Heart right ventricle (tissue), 16 donors: Measurements from ENCODE around the gene TMEM86B. TPM values are rescaled to one million over a fixed set of nuclear protein-coding genes. Genes with fewer than 3 reads are reported as not detected.

ENCODE experiments used
- ATAC-seq, 8 donors: fragments of 200-7000 bp; cut with Tn5 transposase; one replicate each; pipeline ENCODE4 v1.9.1; 2020; ENCODE audit warnings: mild to moderate bottlenecking in 8 of 8, moderate library complexity in 8 of 8, moderate number of reproducible peaks in 1 of 8
- DNase-seq, 2 donors: peaks; one replicate each; pipeline ENCODE4 v3.0.0-alpha.2; 2020
- H3K27ac ChIP-seq, 10 donors: fragments of 200-600 bp; sonication (generic) in 2 of 10; one replicate each; pipeline versions ENCODE4 v1.5.0 to v1.8.0; 2020 to 2022; ENCODE audit warnings: mild to moderate bottlenecking in 3 of 10
- H3K27me3 ChIP-seq, 7 donors: fragments of 200-600 bp; one replicate each; pipeline ENCODE4 v1.8.0; 2021 to 2022; ENCODE audit warnings: mild to moderate bottlenecking in 2 of 7
- H3K36me3 ChIP-seq, 9 donors: fragments of 200-600 bp; sonication (generic) in 1 of 9; one replicate each; pipeline versions ENCODE4 v1.5.0 to v1.8.0; 2020 to 2022; ENCODE audit warnings: mild to moderate bottlenecking in 2 of 9
- H3K4me1 ChIP-seq, 9 donors: fragments of 200-600 bp; sonication (generic) in 1 of 9; one replicate each; pipeline versions ENCODE4 v1.5.0 to v1.8.0; 2020 to 2022; ENCODE audit warnings: mild to moderate bottlenecking in 4 of 9
- H3K4me3 ChIP-seq, 10 donors: fragments of 200-600 bp; sonication (generic) in 2 of 10; one replicate each; pipeline versions ENCODE4 v1.5.0 to v1.8.0; 2020 to 2022; ENCODE audit warnings: mild to moderate bottlenecking in 7 of 10, moderate library complexity in 2 of 10
- H3K9me3 ChIP-seq, 11 donors: fragments of 200-600 bp in 10 of 11; sonication (generic) in 2 of 11; one replicate each; pipeline versions ENCODE4 v1.5.0 to v1.8.0; 2013 to 2022; ENCODE audit warnings: mild to moderate bottlenecking in 2 of 11, control low read depth in 1 of 11, moderate library complexity in 1 of 11
- WGBS, 2 donors: extraction: QIAGEN DNeasy Blood & Tissue Kit; methylation state at CpG; one replicate each; pipeline ENCODE4 v1.1.7; 2013; ENCODE audit warnings: inconsistent platforms in 1 of 2; 5-methylcytosine and 5-hydroxymethylcytosine counted together
- intact Hi-C, 10 donors: fragments of 100-400 bp; cut with DNase I; formaldehyde crosslinking; loops; one replicate each; pipeline versions ENCODE4 v1.11.1 to v1.14.2; 2022
- polyA plus RNA-seq, 2 donors: library from polyadenylated mRNA; stranded (reverse); fragments of 200-250 nt; gene quantifications; one replicate each; pipeline ENCODE4 v1.2.3, GENCODE V29; 2013
- total RNA-seq, 10 donors: library from RNA; stranded (reverse); fragmentation: NEBNext Ultra II Directional in 3 of 10; extraction: Animal tissue kit (Norgen Biotek cat#: 25700) in 3 of 10; gene quantifications; one replicate each; pipeline versions ENCODE4 v1.2.1 to v1.2.4, GENCODE V29; 2021 to 2023
- TF ChIP-seq, protein P1 (sequence below), 9 donors: fragments of 200-600 bp; sonication (generic) in 2 of 9; IDR thresholded peaks; one replicate each; pipeline versions ENCODE4 v1.5.0 to v1.8.0; 2021 to 2022; ENCODE audit warnings: antibody characterized with exemption in 9 of 9, mild to moderate bottlenecking in 5 of 9, moderate library complexity in 1 of 9
- donor health status: Arrhythmogenic right ventricular cardiomyopathy.
- donor health status: ischemic (EF 13 %, LVEDD 7.1; RV severe dilation, severe dysfunction).
- donor health status: healthy with polysubstance abuse.
- donor health status: DM: no; HTN: yes; CAD: no.
- donor health status: DM: no; HTN: no; CAD: no.
- donor health status: ischemic (EF 25% LVEDD 6.9; RV normal size, moderate dysfunction).
- donor health status: ischemic (EF 25% LVEDD 5.7; RV mildly dilated, moderate dysfunction).
- donor health status: healthy.
- donor health status: DM: yes; HTN: yes; CAD: no.
- donor health status: Ischemic cardiomyopathy.
- donor health status: ischemic (EF 35%, LVEDD 5.7; RV mildly dilated, moderate dysfunction).
- donor health status: nonischemic (EF 11% LVEDD 7.7; RV severe dilation, severe dysfunction).
- donor health status: DM: yes; HTN: yes; CAD: no.
- donor health status: PGD.
- donor health status: ischemic (EF 29% LVEDD 5.4; RV normal size, mild dysfunction).
- donor health status: nonischemic (EF 23%, LVEDD 6.1; RV moderate dilation, normal function).

TMEM86B gene
- total and polyA plus RNA-seq, 12 donors, result 0.77 to 5.9 (median 2.0) TPM

DNA sequence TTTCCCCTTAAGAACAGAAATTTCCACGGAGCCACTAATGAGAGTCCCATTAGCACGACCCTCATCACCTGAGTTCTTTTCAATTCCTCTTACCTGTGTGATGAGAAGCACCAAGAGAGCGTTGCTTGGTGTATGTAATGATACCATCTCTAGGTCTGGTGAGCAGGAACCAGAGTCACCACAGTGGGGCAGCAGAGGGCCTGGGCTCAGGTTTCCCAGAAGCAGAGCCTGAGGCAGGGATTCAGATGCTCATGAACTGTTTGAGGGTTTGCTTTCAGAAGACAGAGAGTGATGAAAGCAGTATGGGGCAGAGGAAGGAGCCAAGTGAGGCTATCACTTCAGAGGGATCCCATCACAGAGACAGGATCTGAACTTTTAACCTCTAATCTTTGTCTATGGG, 16.1 kb downstream of the TMEM86B start:
- Histone ChIP-seq H3K36me3 (no peaks in the 10 kb centered on the region), H3K9me3 (peaks cover 0 to 16% (median 6%) of the 10 kb centered on the region in 11 donors), H3K27me3 (no peaks in the 10 kb centered on the region), H3K4me3 (no peak overlapping the region), H3K27ac (no peak overlapping the region), H3K4me1 (peaks cover 4 to 30% (median 17%) of the 10 kb centered on the region in 9 donors)
- TF ChIP-seq, protein P1, sequence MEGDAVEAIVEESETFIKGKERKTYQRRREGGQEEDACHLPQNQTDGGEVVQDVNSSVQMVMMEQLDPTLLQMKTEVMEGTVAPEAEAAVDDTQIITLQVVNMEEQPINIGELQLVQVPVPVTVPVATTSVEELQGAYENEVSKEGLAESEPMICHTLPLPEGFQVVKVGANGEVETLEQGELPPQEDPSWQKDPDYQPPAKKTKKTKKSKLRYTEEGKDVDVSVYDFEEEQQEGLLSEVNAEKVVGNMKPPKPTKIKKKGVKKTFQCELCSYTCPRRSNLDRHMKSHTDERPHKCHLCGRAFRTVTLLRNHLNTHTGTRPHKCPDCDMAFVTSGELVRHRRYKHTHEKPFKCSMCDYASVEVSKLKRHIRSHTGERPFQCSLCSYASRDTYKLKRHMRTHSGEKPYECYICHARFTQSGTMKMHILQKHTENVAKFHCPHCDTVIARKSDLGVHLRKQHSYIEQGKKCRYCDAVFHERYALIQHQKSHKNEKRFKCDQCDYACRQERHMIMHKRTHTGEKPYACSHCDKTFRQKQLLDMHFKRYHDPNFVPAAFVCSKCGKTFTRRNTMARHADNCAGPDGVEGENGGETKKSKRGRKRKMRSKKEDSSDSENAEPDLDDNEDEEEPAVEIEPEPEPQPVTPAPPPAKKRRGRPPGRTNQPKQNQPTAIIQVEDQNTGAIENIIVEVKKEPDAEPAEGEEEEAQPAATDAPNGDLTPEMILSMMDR (IDR thresholded peaks at IDR 0.05), result peak in 3 of 9 donors; percentile 13 to 38 (median 15)
- DNase-seq (no peak), ATAC-seq (no peak)
- WGBS, 2 donors, result 80 to 87% methylated on average over 3 of the region's 3 CpGs
- intact Hi-C loops, result no loop called here

DNA sequence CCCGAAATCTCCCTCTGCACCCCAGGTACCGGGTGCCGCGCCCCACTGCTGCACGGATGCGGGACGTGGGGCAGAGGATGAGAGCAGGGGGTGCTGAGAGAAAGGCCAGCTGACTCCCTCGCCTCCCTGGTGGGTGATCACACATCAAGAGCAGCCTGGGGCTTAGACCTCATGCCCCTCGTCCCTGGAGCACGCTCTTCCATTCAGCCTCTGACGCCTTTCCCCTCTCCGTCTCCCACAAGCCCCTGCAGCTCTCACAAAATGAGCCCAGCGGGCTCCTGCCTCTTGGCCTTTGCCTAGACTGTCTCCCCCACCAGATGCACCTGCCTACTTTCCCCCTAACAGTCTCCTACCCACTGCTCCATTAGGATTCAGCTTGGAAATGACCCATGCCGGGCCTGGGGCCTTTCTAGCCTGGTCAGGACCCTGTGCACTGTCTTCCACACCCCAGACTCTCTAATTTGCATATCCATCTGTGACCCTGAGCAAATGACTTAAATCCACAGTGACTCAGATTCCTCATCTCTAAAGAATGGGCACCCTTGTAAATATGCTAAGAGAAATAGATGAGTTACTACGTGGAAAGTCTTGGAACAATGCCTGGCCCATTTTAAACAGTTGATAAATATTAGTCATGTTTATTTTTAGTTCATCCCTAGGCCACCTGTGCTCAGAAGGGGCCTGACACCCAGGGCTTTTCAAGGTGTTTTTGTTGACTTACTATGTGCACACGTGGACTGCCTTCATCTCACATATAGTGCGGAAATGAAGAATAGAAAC, 18.7 kb downstream of the TMEM86B start:
- Histone ChIP-seq H3K4me3 (no peak overlapping the region), H3K36me3 (no peaks in the 10 kb centered on the region), H3K4me1 (peaks cover 0 to 29% (median 13%) of the 10 kb centered on the region in 9 donors), H3K9me3 (peaks cover 0 to 16% (median 6%) of the 10 kb centered on the region in 11 donors), H3K27ac (peak overlapping the region in 5 of 10 donors; percentile 26 to 69 (median 52)), H3K27me3 (peaks cover 0 to 4% (median 0%) of the 10 kb centered on the region in 7 donors)
- TF ChIP-seq, protein P1 (IDR thresholded peaks at IDR 0.05), result no peak
- DNase-seq (no peak), ATAC-seq (peak; percentile 16 to 78 (median 53))
- intact Hi-C loops, result no loop called here
- 64 to 67% methylated on average over 17 of the region's 17 CpGs for WGBS, 2 donors

DNA sequence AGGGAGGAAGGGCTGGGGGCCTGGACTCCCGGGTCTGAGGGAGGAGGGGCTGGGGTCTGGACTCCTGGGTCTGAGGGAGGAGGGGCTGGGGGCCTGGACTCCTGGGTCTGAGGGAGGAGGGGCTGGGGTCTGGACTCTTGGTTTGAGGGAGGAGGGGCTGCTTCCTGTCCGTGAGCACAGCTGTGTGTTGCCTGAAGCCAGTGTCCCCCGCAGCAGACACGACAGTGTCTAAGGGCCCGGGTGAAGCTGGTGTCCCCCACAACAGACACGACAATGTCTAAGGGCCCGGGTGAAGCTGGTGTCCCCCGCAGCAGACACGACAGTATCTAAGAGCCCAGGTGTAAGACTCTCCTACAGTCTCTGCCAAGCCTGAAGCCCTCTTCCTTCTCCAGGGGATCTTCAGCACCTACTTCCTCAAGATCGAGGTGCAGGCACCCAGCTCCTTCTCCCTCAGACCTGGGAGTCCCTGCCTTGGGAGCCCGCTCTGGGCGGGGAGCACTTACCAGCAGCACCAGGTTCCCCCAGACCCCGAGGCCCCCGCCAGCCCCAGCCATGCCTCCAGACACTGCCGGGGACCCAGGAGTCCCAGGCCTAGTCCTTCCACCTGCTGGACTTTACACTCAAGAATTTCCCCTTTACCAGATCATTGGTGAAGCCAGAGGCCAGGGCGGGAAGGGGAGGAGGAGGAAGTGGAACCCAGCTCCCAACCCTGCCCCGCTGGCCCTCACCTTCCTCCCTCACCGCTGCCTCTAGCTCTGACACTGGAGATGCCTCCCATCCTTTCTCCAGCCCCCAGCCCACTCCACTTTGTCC, 19.5 kb downstream of the TMEM86B start, which contains the start of gene PTPRH:
Gene PTPRH (minus strand): TSS at position 622 of the 813 bp plus-strand sequence. CDS start 68 bp downstream, at position 554.
- TF ChIP-seq, protein P1 (IDR thresholded peaks at IDR 0.05), result no peak
- H3K4me3 ChIP-seq, result no peak within 1 kb of the TSS
- peaks cover 0 to 29% (median 13%) of the 10 kb centered on the region in 9 donors for H3K4me1 ChIP-seq
- intact Hi-C loops, result no loop called here
- peaks cover 0 to 8% (median 0%) of the 10 kb centered on the region in 7 donors for H3K27me3 ChIP-seq
- peak in 3 of 8 donors; percentile 2 to 22 (median 20) for ATAC-seq
- 54 to 58% methylated on average over 17 of the region's 18 CpGs for WGBS, 2 donors
- peak within 1 kb of the TSS in 5 of 10 donors; percentile 26 to 69 (median 52) for H3K27ac ChIP-seq
- H3K36me3 ChIP-seq, result no peaks in the 10 kb centered on the region
- peaks cover 0 to 16% (median 6%) of the 10 kb centered on the region in 11 donors for H3K9me3 ChIP-seq
- no peak for DNase-seq
